AG04450 (cell line): ENCODE measurements around the gene HSPB1. TPM values are rescaled to one million over a fixed set of nuclear protein-coding genes. Genes with fewer than 3 reads are reported as not detected.

Experiments
- CTCF ChIA-PET: fragments of 300-600, 350-600 bp; formaldehyde crosslinking; extraction: SDS; loops from one replicate; lab custom pipeline; 2022; ENCODE audit warnings: antibody characterized with exemption, inconsistent platforms; lab: Charles Lee
- POLR2A ChIA-PET: fragments of 350-600 bp; formaldehyde crosslinking; extraction: SDS; loops from one replicate; lab custom pipeline; 2021; ENCODE audit warnings: antibody characterized with exemption, inconsistent platforms; lab: Yijun Ruan, JAX
- DNase-seq: peaks from one replicate; pipeline ENCODE4 v3.0.0-alpha.2; 2011; ENCODE audit warnings: low read depth, low spot score
- H3K27ac ChIP-seq: one replicate; pipeline ENCODE4 v1.5.1; 2012; ENCODE audit warnings: low read depth, low read length, control low read depth
- H3K27me3 ChIP-seq: one replicate; pipeline ENCODE4 v1.6.0; 2012; ENCODE audit warnings: low read length; ENCODE audit not compliant: control insufficient read depth, insufficient read depth
- H3K4me3 ChIP-seq: 2 replicates; pipeline ENCODE4 v1.5.1; 2011; ENCODE audit warnings: mild to moderate bottlenecking, low read depth, low read length, control low read depth
- H3K9me3 ChIP-seq: 2 replicates; pipeline ENCODE4 v1.5.1; 2012; ENCODE audit warnings: low read length; ENCODE audit not compliant: control insufficient read depth, insufficient read depth
- polyA plus RNA-seq: library from polyadenylated mRNA; depleted of rRNA; stranded (reverse); fragments of >200 nt; gene quantifications from 2 replicates; pipeline ENCODE4 v1.2.3, GENCODE V29; 2011
- TF ChIP-seq, protein P1 (sequence below): IDR thresholded peaks from 2 replicates; pipeline ENCODE4 v1.5.1; 2011; ENCODE audit warnings: low read depth, low read length, control low read depth, inconsistent platforms

The HSPB1 gene
- polyA plus RNA-seq, 1 experiment: 290 TPM

GRCh38 chr7:76260171-76260703 lies 42.2 kb upstream of the HSPB1 start:
- Histone ChIP-seq H3K4me3 (no peak overlapping the region), H3K9me3 (no peaks in the 10 kb centered on the region; the same call in 1 of the 2 replicates), H3K27me3 (peaks cover 23% of the 10 kb centered on the region), H3K27ac (no peak overlapping the region)
- ChIA-PET POLR2A (interaction anchor here (0.6 kb wide), 1 partner anchor 250 kb away, joined by 4 read pairs; no protein-coding TSS in a partner anchor), CTCF (interaction anchor here (0.7 kb wide), 1 partner anchor 231 kb away, joined by 4 read pairs; no protein-coding TSS in a partner anchor)
- TF ChIP-seq, protein P1, sequence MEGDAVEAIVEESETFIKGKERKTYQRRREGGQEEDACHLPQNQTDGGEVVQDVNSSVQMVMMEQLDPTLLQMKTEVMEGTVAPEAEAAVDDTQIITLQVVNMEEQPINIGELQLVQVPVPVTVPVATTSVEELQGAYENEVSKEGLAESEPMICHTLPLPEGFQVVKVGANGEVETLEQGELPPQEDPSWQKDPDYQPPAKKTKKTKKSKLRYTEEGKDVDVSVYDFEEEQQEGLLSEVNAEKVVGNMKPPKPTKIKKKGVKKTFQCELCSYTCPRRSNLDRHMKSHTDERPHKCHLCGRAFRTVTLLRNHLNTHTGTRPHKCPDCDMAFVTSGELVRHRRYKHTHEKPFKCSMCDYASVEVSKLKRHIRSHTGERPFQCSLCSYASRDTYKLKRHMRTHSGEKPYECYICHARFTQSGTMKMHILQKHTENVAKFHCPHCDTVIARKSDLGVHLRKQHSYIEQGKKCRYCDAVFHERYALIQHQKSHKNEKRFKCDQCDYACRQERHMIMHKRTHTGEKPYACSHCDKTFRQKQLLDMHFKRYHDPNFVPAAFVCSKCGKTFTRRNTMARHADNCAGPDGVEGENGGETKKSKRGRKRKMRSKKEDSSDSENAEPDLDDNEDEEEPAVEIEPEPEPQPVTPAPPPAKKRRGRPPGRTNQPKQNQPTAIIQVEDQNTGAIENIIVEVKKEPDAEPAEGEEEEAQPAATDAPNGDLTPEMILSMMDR: no peak
- DNase-seq: no peak

DNA sequence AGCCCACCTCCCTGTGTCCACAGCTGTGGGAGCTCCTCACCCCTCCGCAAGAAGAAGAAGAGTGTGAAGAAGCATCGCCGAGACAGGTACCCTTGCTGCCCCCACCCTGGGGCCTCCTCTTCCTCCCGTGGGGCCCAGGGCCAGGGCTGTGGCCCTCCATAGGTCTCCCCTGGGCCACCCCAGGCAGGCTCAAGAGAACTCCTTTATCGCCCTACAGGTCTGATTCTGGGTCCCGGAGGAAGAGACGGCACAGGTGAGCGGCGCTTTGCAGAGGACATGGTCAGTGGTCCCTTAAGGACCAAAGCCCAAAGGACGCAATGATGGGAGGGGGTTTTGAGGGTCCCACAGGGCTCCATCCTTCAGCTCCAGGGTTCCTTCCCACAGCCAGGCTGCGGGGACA lies 41.1 kb upstream of the HSPB1 start:
- no peak overlapping the region for H3K27ac ChIP-seq
- DNase-seq: no peak
- ChIA-PET CTCF (interaction anchor here (4.0 kb wide), 1 partner anchor 52 kb away, joined by 30 read pairs; no protein-coding TSS in a partner anchor), POLR2A (no interaction called here)
- TF ChIP-seq, protein P1: no peak
- H3K4me3 ChIP-seq: no peak overlapping the region
- H3K27me3 ChIP-seq: peaks cover 23% of the 10 kb centered on the region
- H3K9me3 ChIP-seq: no peaks in the 10 kb centered on the region; the same call in 1 of the 2 replicates

DNA sequence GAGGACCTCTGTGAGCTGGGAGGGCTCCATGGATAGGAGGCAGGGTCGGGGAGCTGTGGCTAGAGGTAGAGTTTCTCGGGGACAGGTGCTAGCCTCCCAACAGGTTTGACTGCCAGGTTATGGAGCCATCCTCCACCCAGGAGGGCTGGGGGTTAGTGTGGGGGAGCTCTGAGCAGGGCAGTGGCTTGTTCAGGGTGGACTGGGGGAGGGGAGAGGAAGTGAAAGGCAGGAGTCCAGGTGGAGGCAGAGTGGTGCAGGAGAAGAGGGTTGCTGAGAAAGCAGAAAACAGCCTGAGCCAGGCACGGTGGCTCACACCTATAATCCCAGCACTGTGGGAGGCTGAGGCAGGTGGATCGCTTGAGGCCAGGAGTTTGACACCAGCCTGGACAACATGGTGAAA lies 40.5 kb upstream of the HSPB1 start:
- Histone ChIP-seq H3K4me3 (no peak overlapping the region), H3K27me3 (peaks cover 27% of the 10 kb centered on the region), H3K9me3 (no peaks in the 10 kb centered on the region; the same call in 1 of the 2 replicates), H3K27ac (no peak overlapping the region)
- ChIA-PET CTCF (interaction anchor here (0.6 to 4.0 kb wide), 6 partner anchors 12 to 84 kb away, joined by 3 to 30 read pairs (median 8); no protein-coding TSS in a partner anchor), POLR2A (no interaction called here)
- no peak for DNase-seq
- TF ChIP-seq, protein P1: no peak

DNA sequence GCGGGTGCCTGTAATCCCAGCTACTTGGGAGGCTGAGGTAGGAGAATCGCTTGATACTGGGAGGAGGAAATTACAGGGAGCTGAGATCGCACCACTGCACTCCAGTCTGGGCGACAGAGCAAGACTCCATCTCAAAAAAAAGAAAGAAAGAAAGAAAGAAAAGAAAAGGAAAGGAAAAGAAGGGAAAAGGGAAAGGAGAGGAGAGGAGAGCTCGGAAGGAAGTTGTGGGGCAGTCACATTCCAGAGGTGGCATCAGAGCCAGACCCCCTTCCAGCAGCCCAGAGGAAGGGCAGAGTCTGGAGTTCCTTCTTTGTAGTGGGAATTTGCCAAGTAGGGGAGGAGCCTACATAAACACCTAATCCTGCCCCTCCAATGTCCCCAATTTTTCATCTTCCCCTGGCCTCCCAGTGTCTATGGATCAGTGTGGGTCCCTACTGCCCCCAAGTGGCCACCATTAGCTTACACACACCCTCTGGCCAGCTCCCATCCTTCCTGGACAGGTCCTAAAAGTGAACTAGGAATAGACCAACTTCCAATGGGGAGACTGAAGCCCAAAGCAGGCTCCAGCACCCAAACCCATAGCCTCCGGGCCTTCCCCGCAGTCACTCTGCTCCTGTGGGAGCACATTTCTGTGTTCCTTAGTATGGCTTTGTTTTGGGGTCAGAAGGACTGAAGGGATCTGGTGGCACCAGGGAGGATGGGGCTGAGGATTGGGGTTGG lies 39.6 kb upstream of the HSPB1 start:
- Histone ChIP-seq H3K4me3 (no peak overlapping the region), H3K27ac (no peak overlapping the region), H3K9me3 (no peaks in the 10 kb centered on the region; the same call in 1 of the 2 replicates), H3K27me3 (peaks cover 32% of the 10 kb centered on the region)
- CTCF ChIA-PET: interaction anchor here (0.6 to 4.0 kb wide), 18 partner anchors 8 to 1175 kb away, joined by 3 to 30 read pairs (median 4); no protein-coding TSS in a partner anchor
- TF ChIP-seq, protein P1: peak; percentile 77
- POLR2A ChIA-PET: interaction anchor here (0.5 to 0.9 kb wide), 3 partner anchors 26 to 85 kb away, joined by 3 to 4 read pairs (median 3); no protein-coding TSS in a partner anchor
- peak; percentile 16 for DNase-seq
